B cell (primary cell): ENCODE results near the gene HK2. TPM values are rescaled to one million over a fixed set of nuclear protein-coding genes. Genes with fewer than 3 reads are reported as not detected.

Experiments used
- ATAC-seq: fragments of 200-7000 bp; cut with Tn5 transposase; one replicate; pipeline ENCODE4 v1.10.0; 2021; ENCODE audit warnings: low read depth, mild to moderate bottlenecking, moderate number of reproducible peaks, moderate library complexity
- CTCF ChIA-PET: fragments of 350-600 bp; sonication (Branson Sonifier 250); formaldehyde crosslinking; loops from one replicate; lab custom pipeline; 2021; ENCODE audit warnings: antibody characterized with exemption, inconsistent platforms; lab: Charles Lee
- POLR2A ChIA-PET: fragments of 350-600 bp; sonication (Branson Sonifier 250); formaldehyde crosslinking; loops from one replicate; lab custom pipeline; 2021; ENCODE audit warnings: antibody characterized with exemption; lab: Charles Lee
- DNase-seq: peaks from one replicate; pipeline ENCODE4 v3.0.0; 2013
- H2AFZ ChIP-seq: 2 replicates; pipeline ENCODE4 v1.6.1; 2012; ENCODE audit warnings: mild to moderate bottlenecking, low read depth, low read length; ENCODE audit not compliant: insufficient read depth, poor library complexity, severe bottlenecking
- H3K27ac ChIP-seq, 2 donors: 1 replicate in 1 of 2; 2 replicates in 1 of 2; pipeline ENCODE4 v1.5.1; 2012 to 2013; ENCODE audit warnings: low read length in 2 of 2, mild to moderate bottlenecking in 2 of 2, moderate library complexity in 1 of 2
- H3K27me3 ChIP-seq, 4 experiments: fragments of 200-600 bp in 1 of 4; sonication (generic) in 1 of 4; replicated peaks in 1 of 4; 1 replicate in 2 of 4; 2 replicates in 2 of 4; pipeline versions ENCODE4 v1.6.1 to v1.7.0; 2013 to 2016; ENCODE audit warnings: low read length in 3 of 4, mild to moderate bottlenecking in 2 of 4, mixed read lengths in 1 of 4, moderate library complexity in 1 of 4; ENCODE audit not compliant: insufficient read depth in 4 of 4, control insufficient read depth in 3 of 4; ENCODE audit errors: control extremely low read depth in 1 of 4
- H3K36me3 ChIP-seq, 2 experiments: replicated peaks in 1 of 2; 1 replicate in 1 of 2; 2 replicates in 1 of 2; pipeline versions ENCODE4 v1.6.1 to v1.7.1; 2013; ENCODE audit warnings: low read length in 1 of 2; ENCODE audit not compliant: insufficient read depth in 2 of 2, control insufficient read depth in 1 of 2; ENCODE audit errors: control extremely low read depth in 1 of 2, extremely low read depth in 1 of 2
- H3K4me1 ChIP-seq, 2 donors: fragments of 200-600 bp in 1 of 2; sonication (generic) in 1 of 2; 1 replicate in 1 of 2; 2 replicates in 1 of 2; pipeline versions ENCODE4 v1.5.1 to v1.6.1; 2013 to 2017; ENCODE audit warnings: low read length in 2 of 2; ENCODE audit not compliant: control insufficient read depth in 2 of 2, insufficient read depth in 2 of 2
- H3K4me2 ChIP-seq: replicated peaks from 2 replicates; pipeline ENCODE3; 2012; ENCODE audit warnings: mild to moderate bottlenecking, low read depth, low read length; ENCODE audit not compliant: poor library complexity, severe bottlenecking
- H3K4me3 ChIP-seq, 5 experiments: fragments of 200-600 bp in 1 of 5; sonication (generic) in 1 of 5; 1 replicate in 3 of 5; 2 replicates in 2 of 5; pipeline versions ENCODE4 v1.5.1 to v1.7.0; 2011 to 2016; ENCODE audit warnings: low read length in 4 of 5, mild to moderate bottlenecking in 4 of 5, low read depth in 2 of 5, control low read depth in 1 of 5, moderate library complexity in 1 of 5; ENCODE audit not compliant: insufficient read depth in 1 of 5; ENCODE audit errors: control extremely low read depth in 1 of 5, extremely low read depth in 1 of 5
- H3K79me2 ChIP-seq: fragments of 200-600 bp; sonication (generic); one replicate; pipeline ENCODE4 v1.6.0; 2016; ENCODE audit warnings: low read length; ENCODE audit not compliant: control insufficient read depth, insufficient read depth
- H3K9ac ChIP-seq: fragments of 200-600 bp; sonication (generic); 2 replicates; pipeline ENCODE4 v1.6.1; 2017; ENCODE audit warnings: mild to moderate bottlenecking, low read length, moderate library complexity
- H3K9me3 ChIP-seq, 3 donors: one replicate each; pipeline versions ENCODE4 v1.6.1 to v1.7.1; 2013; ENCODE audit warnings: low read length in 2 of 3; ENCODE audit not compliant: control insufficient read depth in 2 of 3, insufficient read depth in 1 of 3; ENCODE audit errors: control extremely low read depth in 1 of 3
- H4K20me1 ChIP-seq: 2 replicates; pipeline ENCODE4 v1.6.0; 2012; ENCODE audit warnings: mild to moderate bottlenecking, low read length; ENCODE audit not compliant: insufficient read depth, control insufficient read depth, poor library complexity, severe bottlenecking
- H3K27ac Mint-ChIP-seq: one replicate; pipeline ENCODE4 v1.8.0; 2021; ENCODE audit warnings: mixed read lengths
- H3K27me3 Mint-ChIP-seq: one replicate; pipeline ENCODE4 v1.8.0; 2021; ENCODE audit warnings: mixed read lengths
- H3K4me1 Mint-ChIP-seq: one replicate; pipeline ENCODE4 v1.8.0; 2021; ENCODE audit warnings: mixed read lengths
- H3K4me3 Mint-ChIP-seq: one replicate; pipeline ENCODE4 v1.8.0; 2021; ENCODE audit warnings: mixed read lengths
- H3K9me3 Mint-ChIP-seq: one replicate; pipeline ENCODE4 v1.8.0; 2022; ENCODE audit warnings: mixed read lengths; ENCODE audit not compliant: insufficient read depth
- EZH2 ChIP-seq: IDR thresholded peaks from 2 replicates; pipeline ENCODE4 v1.6.1; 2012; ENCODE audit warnings: borderline replicate concordance, low read depth, mild to moderate bottlenecking, moderate library complexity, low read length; ENCODE audit not compliant: insufficient read depth, poor library complexity, severe bottlenecking
- WGBS: methylation state at CpG from one replicate; pipeline ENCODE4 v1.1.5; 2013; ENCODE audit warnings: missing lambda C conversion rate; ENCODE audit not compliant: insufficient coverage; 5-methylcytosine and 5-hydroxymethylcytosine counted together
- intact Hi-C: fragments of 100-400 bp; cut with micrococcal nuclease; formaldehyde crosslinking; loops from one replicate; pipeline ENCODE4 v1.10.0; 2022
- polyA plus RNA-seq: library from polyadenylated mRNA; depleted of rRNA; stranded (reverse); fragments of >200 nt; gene quantifications from 2 replicates; pipeline ENCODE4 v1.2.3, GENCODE V29; 2012
- total RNA-seq, 2 donors: library from RNA; stranded (reverse); fragments of 120-200 nt in 1 of 2; gene quantifications; 1 replicate in 1 of 2; 2 replicates in 1 of 2; pipeline versions ENCODE4 v1.2.3 to v1.2.4, GENCODE V29; 2013 to 2022
- TF ChIP-seq, protein P1 (sequence below): fragments of 200-600 bp; IDR thresholded peaks from one replicate; pipeline ENCODE4 v1.8.0; 2022; ENCODE audit warnings: antibody characterized with exemption, mild to moderate bottlenecking

Gene HK2
- total and polyA plus RNA-seq, 2 donors (not counting 1 experiment from before 2014, with no cell fraction given) = 5.0 to 5.7 TPM

DNA sequence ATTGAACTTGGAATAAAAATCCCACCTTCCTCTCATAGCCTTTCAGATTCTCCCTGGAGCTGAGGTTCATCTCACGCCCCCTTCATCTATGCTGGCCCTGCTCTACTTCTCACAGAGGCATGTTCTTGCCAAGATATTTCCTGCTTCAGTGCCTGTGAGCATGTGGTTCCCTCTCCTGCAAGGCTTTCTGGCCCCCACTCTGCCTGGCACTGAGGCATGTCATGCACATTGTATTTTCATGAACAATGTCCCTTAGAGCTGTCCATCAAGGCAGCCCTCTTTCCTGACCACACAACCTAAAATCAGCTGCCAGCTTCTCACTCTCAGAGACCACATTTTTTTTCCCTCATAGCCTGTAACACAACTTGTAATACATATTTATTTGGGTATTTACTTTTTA is 18.0 kb upstream of the HK2 start:
- intact Hi-C loops = no loop called here
- H3K4me1 Mint-ChIP-seq = peaks cover 20% of the 10 kb centered on the region
- CTCF ChIA-PET = interaction anchor here (1.2 kb wide), 1 partner anchor 102 kb away, joined by 3 read pairs; no protein-coding TSS in a partner anchor

DNA sequence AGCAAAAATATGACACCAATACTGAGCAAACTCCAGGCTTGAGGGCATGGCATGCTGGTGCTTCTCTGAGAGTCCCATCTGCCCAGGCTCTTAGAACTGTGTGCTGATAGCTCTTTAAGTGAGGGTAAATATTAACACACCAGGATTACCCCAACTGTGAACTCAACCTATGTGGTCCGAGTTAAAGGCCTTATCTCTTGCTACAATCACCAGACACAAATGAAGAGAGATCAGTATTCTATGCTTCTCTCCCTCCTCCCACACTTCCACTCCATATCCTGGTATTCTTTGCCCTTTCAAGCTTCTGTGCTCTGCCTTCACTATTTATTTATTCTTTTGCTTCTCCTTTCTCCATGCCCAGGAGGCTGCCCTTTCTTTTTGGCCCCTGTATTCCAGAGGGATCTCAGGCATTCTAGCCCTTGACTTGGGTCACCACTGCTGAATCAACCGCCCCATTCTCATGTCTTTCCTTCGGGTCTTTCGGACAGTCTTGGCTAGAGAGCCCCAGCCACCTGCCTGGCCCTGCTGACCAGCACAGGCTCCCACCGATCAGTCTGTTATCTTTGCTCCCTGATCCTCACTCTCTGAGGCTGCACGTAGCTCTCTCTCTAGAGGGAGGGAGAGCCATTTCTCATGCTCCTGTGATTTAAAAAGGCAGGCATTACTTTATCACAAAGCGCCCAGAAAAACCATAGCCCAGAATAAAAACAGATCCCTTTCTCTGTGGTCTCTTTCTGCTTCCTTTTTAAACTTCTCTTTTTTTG is 17.2 kb upstream of the HK2 start:
- Mint-ChIP-seq H3K9me3 (no peaks in the 10 kb centered on the region), H3K4me3 (peak overlapping the region; percentile 69), H3K27me3 (peaks cover 6% of the 10 kb centered on the region), H3K27ac (peak overlapping the region; percentile 64), H3K4me1 (peaks cover 20% of the 10 kb centered on the region)
- Histone ChIP-seq H3K4me3 (peak overlapping the region in 3 of 5 experiments; percentile 2 to 48 (median 9)), H3K27me3 (no peaks in the 10 kb centered on the region), H4K20me1 (no peaks in the 10 kb centered on the region), H3K27ac (peak overlapping the region; percentile 45 to 72), H3K4me2 (peak overlapping the region; percentile 73), H3K9ac (peak overlapping the region; percentile 49), H3K9me3 (no peaks in the 10 kb centered on the region), H3K4me1 (peaks cover 19 to 21% of the 10 kb centered on the region in 2 donors), H3K79me2 (no peaks in the 10 kb centered on the region), H2AFZ (peak overlapping the region; percentile 69), H3K36me3 (no peaks in the 10 kb centered on the region)
- intact Hi-C loops = no loop called here
- WGBS = 26% methylated on average over 4 of the region's 7 CpGs
- ChIA-PET CTCF (interaction anchor here (1.2 kb wide), 1 partner anchor 103 kb away, joined by 3 read pairs; no protein-coding TSS in a partner anchor), POLR2A (no interaction called here)
- TF ChIP-seq EZH2 = no peak
- TF ChIP-seq, protein P1, sequence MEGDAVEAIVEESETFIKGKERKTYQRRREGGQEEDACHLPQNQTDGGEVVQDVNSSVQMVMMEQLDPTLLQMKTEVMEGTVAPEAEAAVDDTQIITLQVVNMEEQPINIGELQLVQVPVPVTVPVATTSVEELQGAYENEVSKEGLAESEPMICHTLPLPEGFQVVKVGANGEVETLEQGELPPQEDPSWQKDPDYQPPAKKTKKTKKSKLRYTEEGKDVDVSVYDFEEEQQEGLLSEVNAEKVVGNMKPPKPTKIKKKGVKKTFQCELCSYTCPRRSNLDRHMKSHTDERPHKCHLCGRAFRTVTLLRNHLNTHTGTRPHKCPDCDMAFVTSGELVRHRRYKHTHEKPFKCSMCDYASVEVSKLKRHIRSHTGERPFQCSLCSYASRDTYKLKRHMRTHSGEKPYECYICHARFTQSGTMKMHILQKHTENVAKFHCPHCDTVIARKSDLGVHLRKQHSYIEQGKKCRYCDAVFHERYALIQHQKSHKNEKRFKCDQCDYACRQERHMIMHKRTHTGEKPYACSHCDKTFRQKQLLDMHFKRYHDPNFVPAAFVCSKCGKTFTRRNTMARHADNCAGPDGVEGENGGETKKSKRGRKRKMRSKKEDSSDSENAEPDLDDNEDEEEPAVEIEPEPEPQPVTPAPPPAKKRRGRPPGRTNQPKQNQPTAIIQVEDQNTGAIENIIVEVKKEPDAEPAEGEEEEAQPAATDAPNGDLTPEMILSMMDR = no peak
- ATAC-seq (no peak), DNase-seq (no peak)

More for the DNA sequence above, 18.0 kb upstream of the HK2 start:
- no peaks in the 10 kb centered on the region for H3K9me3 Mint-ChIP-seq
- TF ChIP-seq, protein P1 = no peak
- no peak for TF ChIP-seq EZH2
- no peak overlapping the region for H3K4me3 Mint-ChIP-seq
- H3K27me3 Mint-ChIP-seq = peaks cover 10% of the 10 kb centered on the region
- no peak overlapping the region for H2AFZ ChIP-seq
- no peak overlapping the region for H3K4me3 ChIP-seq
- H3K36me3 ChIP-seq = no peaks in the 10 kb centered on the region
- ATAC-seq (no peak), DNase-seq (no peak)
- no peak overlapping the region for H3K9ac ChIP-seq
- no peaks in the 10 kb centered on the region for H3K9me3 ChIP-seq
- H4K20me1 ChIP-seq = no peaks in the 10 kb centered on the region
- 67% methylated on average over 1 of the region's 1 CpG for WGBS
- no peaks in the 10 kb centered on the region for H3K79me2 ChIP-seq
- H3K27me3 ChIP-seq = no peaks in the 10 kb centered on the region
- H3K27ac ChIP-seq = no peak overlapping the region
- no peak overlapping the region for H3K4me2 ChIP-seq
- POLR2A ChIA-PET = no interaction called here
- H3K4me1 ChIP-seq = peaks cover 19 to 21% of the 10 kb centered on the region in 2 donors
- no peak overlapping the region for H3K27ac Mint-ChIP-seq
